MM.1S (cell line): Measurements from ENCODE around the gene ATOH1.

ENCODE experiments used
- DNase-seq: peaks from one replicate; pipeline ENCODE4 v3.0.0-alpha.2; 2015
- H2AFZ ChIP-seq: fragments of 300-600 bp; sonication (generic); 2 replicates; pipeline ENCODE4 v1.6.0; 2016; ENCODE audit warnings: antibody characterized with exemption, low read length
- H3F3A ChIP-seq: fragments of 300-600 bp; sonication (generic); 2 replicates; pipeline ENCODE4 v1.6.1; 2016; ENCODE audit warnings: mild to moderate bottlenecking, antibody characterized with exemption, low read length, moderate library complexity, mixed read lengths; ENCODE audit not compliant: insufficient read depth
- H3K27ac ChIP-seq: fragments of 300-600 bp; sonication (generic); 2 replicates; pipeline ENCODE4 v1.5.1; 2016; ENCODE audit warnings: mild to moderate bottlenecking, low read length
- H3K27me3 ChIP-seq: fragments of 300-600 bp; sonication (generic); replicated peaks from 2 replicates; pipeline ENCODE4 v1.6.0; 2016; ENCODE audit warnings: low read length; ENCODE audit not compliant: insufficient read depth
- H3K36me3 ChIP-seq: fragments of 300-600 bp; sonication (generic); replicated peaks from 2 replicates; pipeline ENCODE4 v1.6.1; 2016; ENCODE audit warnings: mild to moderate bottlenecking, low read length, mixed read lengths; ENCODE audit not compliant: insufficient read depth
- H3K4me1 ChIP-seq: fragments of 300-600 bp; sonication (generic); 2 replicates; pipeline ENCODE4 v1.6.1; 2016; ENCODE audit warnings: low read length, mixed read lengths
- H3K4me2 ChIP-seq: fragments of 300-600 bp; sonication (generic); 2 replicates; pipeline ENCODE4 v1.6.0; 2016; ENCODE audit warnings: low read depth, low read length
- H3K4me3 ChIP-seq: fragments of 300-600 bp; sonication (generic); 2 replicates; pipeline ENCODE4 v1.5.1; 2016; ENCODE audit warnings: low read length, mixed read lengths
- H3K79me2 ChIP-seq: fragments of 300-600 bp; sonication (generic); 2 replicates; pipeline ENCODE4 v1.6.1; 2016; ENCODE audit warnings: mixed run types, low read length, mixed read lengths
- H3K9ac ChIP-seq: fragments of 300-600 bp; sonication (generic); 2 replicates; pipeline ENCODE4 v1.6.1; 2016; ENCODE audit warnings: low read length, mixed read lengths
- H3K9me2 ChIP-seq: fragments of 300-600 bp; sonication (generic); replicated peaks from 2 replicates; pipeline ENCODE4 v1.6.1; 2016; ENCODE audit warnings: mild to moderate bottlenecking, low read length, mixed read lengths; ENCODE audit not compliant: insufficient read depth
- H3K9me3 ChIP-seq: fragments of 300-600 bp; sonication (generic); replicated peaks from 2 replicates; pipeline ENCODE4 v1.6.1; 2016; ENCODE audit warnings: mild to moderate bottlenecking, low read length, mixed read lengths; ENCODE audit not compliant: insufficient read depth
- H4K20me1 ChIP-seq: fragments of 300-600 bp; sonication (generic); 2 replicates; pipeline ENCODE4 v1.6.1; 2016; ENCODE audit warnings: mild to moderate bottlenecking, low read length, moderate library complexity, mixed read lengths; ENCODE audit not compliant: insufficient read depth
- CTCF ChIP-seq: fragments of 300-600 bp; sonication (generic); IDR thresholded peaks from 2 replicates; pipeline ENCODE4 v1.5.1; 2016; ENCODE audit warnings: antibody characterized with exemption, low read length, mixed read lengths
- EZH2 ChIP-seq: fragments of 300-600 bp; sonication (generic); optimal IDR thresholded peaks from 2 replicates; pipeline ENCODE3; 2017; ENCODE audit warnings: low read depth, mild to moderate bottlenecking, antibody characterized with exemption, low read length, mixed read lengths
- EZH2phosphoT487 ChIP-seq: fragments of 300-600 bp; sonication (generic); IDR thresholded peaks from 2 replicates; pipeline ENCODE4 v1.6.1; 2018; ENCODE audit warnings: antibody characterized with exemption, low read length

Gene ATOH1

DNA sequence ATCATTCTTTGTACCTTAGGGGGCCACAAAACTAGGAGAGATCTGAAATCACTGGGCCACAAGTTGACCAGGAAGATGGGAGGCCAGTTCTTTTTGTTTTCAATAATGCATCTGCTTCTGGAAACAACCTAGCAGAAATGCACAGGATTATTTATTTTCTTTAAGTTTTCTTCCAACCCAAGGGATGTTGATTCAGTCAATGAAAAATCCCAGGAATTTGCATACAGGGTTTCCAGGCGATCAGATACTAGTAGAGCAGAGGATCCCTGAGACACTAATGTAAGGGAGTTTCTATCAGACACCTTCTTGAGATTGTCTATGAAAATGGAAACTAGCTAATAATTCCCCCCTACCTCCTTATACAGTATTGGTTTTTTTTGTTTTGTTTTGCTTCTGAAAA, 7.4 kb downstream of the ATOH1 start:
- H3K79me2 ChIP-seq, result no peaks in the 10 kb centered on the region
- DNase-seq, result no peak
- H3K9me2 ChIP-seq, result no peaks in the 10 kb centered on the region
- H3K4me2 ChIP-seq, result no peak overlapping the region
- no peak overlapping the region for H3K27ac ChIP-seq
- H3K9ac ChIP-seq, result no peak overlapping the region
- peaks cover 16% of the 10 kb centered on the region; the same call in 1 of the 2 replicates for H3F3A ChIP-seq
- H3K4me1 ChIP-seq, result peaks cover 10% of the 10 kb centered on the region; the same call in 1 of the 2 replicates
- peaks cover 11% of the 10 kb centered on the region for H3K27me3 ChIP-seq
- H3K36me3 ChIP-seq, result no peaks in the 10 kb centered on the region
- H3K9me3 ChIP-seq, result no peaks in the 10 kb centered on the region
- no peak for TF ChIP-seq EZH2
- TF ChIP-seq CTCF, result no peak
- TF ChIP-seq EZH2phosphoT487, result no peak
- H3K4me3 ChIP-seq, result no peak overlapping the region
- H2AFZ ChIP-seq, result no peak overlapping the region
- no peaks in the 10 kb centered on the region for H4K20me1 ChIP-seq

- Histone ChIP-seq H3K36me3 (no peaks in the 10 kb centered on the region), H3K79me2 (no peaks in the 10 kb centered on the region), H3K4me3 (no peak overlapping the region), H3K9me3 (no peaks in the 10 kb centered on the region), H3K4me1 (no peaks in the 10 kb centered on the region), H3K9me2 (no peaks in the 10 kb centered on the region), H3K27ac (no peak overlapping the region), H2AFZ (no peak overlapping the region), H3K9ac (no peak overlapping the region), H3F3A (no peaks in the 10 kb centered on the region), H3K4me2 (no peak overlapping the region), H4K20me1 (no peaks in the 10 kb centered on the region), H3K27me3 (no peaks in the 10 kb centered on the region)
- TF ChIP-seq EZH2, result no peak
- no peak for TF ChIP-seq CTCF
- TF ChIP-seq EZH2phosphoT487, result no peak
- DNase-seq, result no peak
These were observed 11.2 kb downstream of the ATOH1 start for GRCh38 chr4:93839704-93840103.

DNA sequence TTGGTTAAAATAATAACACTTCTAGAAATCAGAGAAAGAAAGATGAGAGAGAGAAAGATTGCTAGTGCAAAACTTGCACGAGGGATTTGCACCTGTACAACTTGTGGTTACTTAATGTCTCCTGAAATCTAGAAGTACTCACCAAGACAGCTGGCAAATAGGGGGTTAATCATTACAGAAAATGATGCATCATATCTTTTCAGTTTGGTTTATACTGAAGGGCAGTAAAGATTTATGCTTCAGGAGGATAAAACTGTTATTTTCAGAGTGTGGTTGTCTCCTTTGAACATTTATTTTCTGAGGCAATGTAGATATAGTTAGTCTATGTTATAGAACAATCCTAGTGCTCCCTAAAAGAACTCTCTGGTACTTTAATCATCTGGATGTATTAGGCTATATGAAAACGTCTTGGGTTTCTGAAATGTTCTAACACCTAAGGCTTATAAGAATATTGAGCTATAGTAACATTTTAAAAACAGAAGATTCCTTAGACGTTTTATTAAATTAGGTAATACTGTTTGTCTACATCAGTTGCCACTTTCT, 13.3 kb downstream of the ATOH1 start:
- Histone ChIP-seq H3K4me1 (no peaks in the 10 kb centered on the region), H3K79me2 (no peaks in the 10 kb centered on the region), H3K27me3 (no peaks in the 10 kb centered on the region), H4K20me1 (no peaks in the 10 kb centered on the region), H3K9me2 (no peaks in the 10 kb centered on the region), H3K9me3 (no peaks in the 10 kb centered on the region), H3K9ac (no peak overlapping the region), H3K4me2 (no peak overlapping the region), H3K36me3 (no peaks in the 10 kb centered on the region), H3F3A (no peaks in the 10 kb centered on the region), H3K27ac (no peak overlapping the region), H3K4me3 (no peak overlapping the region), H2AFZ (no peak overlapping the region)
- TF ChIP-seq EZH2 (no peak), CTCF (no peak), EZH2phosphoT487 (no peak)
- no peak for DNase-seq
